Spleen (tissue), 11 donors: Measurements from ENCODE around the gene NT5E. TPM values are rescaled to one million over a fixed set of nuclear protein-coding genes. Genes with fewer than 3 reads are reported as not detected.

Experiments used
- DNase-seq: peaks from one replicate; pipeline ENCODE4 v3.0.0-alpha.2; 2020
- H3K27ac ChIP-seq, 8 donors: fragments of 200-600 bp; sonication (generic) in 7 of 8; 1 replicate in 4 of 8; 2 replicates in 4 of 8; pipeline versions ENCODE4 v1.5.0 to v1.8.0; 2016 to 2021; ENCODE audit warnings: inconsistent platforms in 4 of 8, mild to moderate bottlenecking in 4 of 8, moderate library complexity in 1 of 8
- H3K27me3 ChIP-seq, 7 donors: fragments of 200-600 bp; sonication (generic) in 6 of 7; replicated peaks in 1 of 7; 1 replicate in 4 of 7; 2 replicates in 3 of 7; pipeline versions ENCODE4 v1.5.0 to v1.8.0; 2016 to 2021; ENCODE audit warnings: inconsistent platforms in 3 of 7, mild to moderate bottlenecking in 1 of 7
- H3K36me3 ChIP-seq, 6 donors: fragments of 200-600 bp; sonication (generic) in 5 of 6; 1 replicate in 4 of 6; 2 replicates in 2 of 6; pipeline versions ENCODE4 v1.5.0 to v1.8.0; 2016 to 2021; ENCODE audit warnings: inconsistent platforms in 2 of 6
- H3K4me1 ChIP-seq, 6 donors: fragments of 200-600 bp; sonication (generic) in 5 of 6; 1 replicate in 3 of 6; 2 replicates in 3 of 6; pipeline versions ENCODE4 v1.5.0 to v1.8.0; 2016 to 2021; ENCODE audit warnings: inconsistent platforms in 3 of 6
- H3K4me3 ChIP-seq, 8 donors: fragments of 200-600 bp; sonication (generic) in 7 of 8; 1 replicate in 4 of 8; 2 replicates in 4 of 8; pipeline versions ENCODE4 v1.5.0 to v1.8.0; 2016 to 2021; ENCODE audit warnings: inconsistent platforms in 4 of 8, mild to moderate bottlenecking in 4 of 8, moderate library complexity in 2 of 8
- H3K9me3 ChIP-seq, 8 donors: fragments of 200-600 bp; sonication (generic) in 7 of 8; 1 replicate in 4 of 8; 2 replicates in 4 of 8; pipeline versions ENCODE4 v1.5.0 to v1.8.0; 2016 to 2021; ENCODE audit warnings: inconsistent platforms in 4 of 8
- POLR2A ChIP-seq, 3 donors: fragments of 450-650 bp; IDR thresholded peaks; one replicate each; pipeline ENCODE4 v1.5.1; 2017; ENCODE audit warnings: antibody characterized with exemption in 3 of 3, mild to moderate bottlenecking in 1 of 3
- POLR2AphosphoS5 ChIP-seq, 3 donors: sonication (generic); formaldehyde crosslinking; IDR thresholded peaks; one replicate each; pipeline ENCODE4 v1.5.1; 2017; ENCODE audit warnings: antibody characterized with exemption in 3 of 3
- whole genome bisulfite sequencing, 5 donors: extraction: QIAGEN DNeasy Blood & Tissue Kit in 3 of 5; methylation state at CpG; one replicate each; pipeline versions ENCODE4 v1.1.5 to v1.1.7; 2013 to 2018; 5-methylcytosine and 5-hydroxymethylcytosine counted together
- intact Hi-C: fragments of 100-400 bp; cut with DNase I; formaldehyde crosslinking; loops from one replicate; pipeline ENCODE4 v1.15.0; 2023; ENCODE audit warnings: low total_unique reads
- polyA plus RNA-seq, 3 donors: library from polyadenylated mRNA; stranded (reverse); fragments of 200-250 nt; gene quantifications; one replicate each; pipeline ENCODE4 v1.2.1, GENCODE V29; 2013
- total RNA-seq, 7 donors: library from RNA; depleted of rRNA in 3 of 7; stranded (reverse); fragments of >200 nt in 3 of 7; fragmentation: NEBNext Ultra II Directional in 4 of 7; extraction: Animal tissue kit (Norgen Biotek cat#: 25700) in 4 of 7; gene quantifications; one replicate each; pipeline versions ENCODE4 v1.1.0 to v1.2.1, GENCODE V29; 2016 to 2021
- TF ChIP-seq, protein P1 (sequence below), 11 experiments: fragments of 200-600 bp in 7 of 11; fragments of 450-650 bp in 4 of 11; sonication (generic) in 4 of 11; IDR thresholded peaks in 8 of 11; conservative IDR thresholded peaks in 3 of 11; 1 replicate in 7 of 11; 2 replicates in 4 of 11; pipeline versions ENCODE4 v1.4.0 to v1.8.0; 2016 to 2021; ENCODE audit warnings: antibody characterized with exemption in 11 of 11, inconsistent platforms in 4 of 11, mild to moderate bottlenecking in 1 of 11
- donor health status: healthy with polysubstance abuse.
- donor health status: DM: no; HTN: no; CAD: no; lungs with moderate emphysema.
- donor health status: DM: no; HTN: no; CAD: no.
- donor health status: Bipolar disorder and iron deficiency.
- donor health status: healthy.
- donor health status: DM: no; HTN: no; CAD: no.
- donor health status: DM: yes; HTN: yes; CAD: no.

The NT5E gene
- total and polyA plus RNA-seq, 10 donors = 8.4 to 32.2 (median 19.1) TPM

DNA sequence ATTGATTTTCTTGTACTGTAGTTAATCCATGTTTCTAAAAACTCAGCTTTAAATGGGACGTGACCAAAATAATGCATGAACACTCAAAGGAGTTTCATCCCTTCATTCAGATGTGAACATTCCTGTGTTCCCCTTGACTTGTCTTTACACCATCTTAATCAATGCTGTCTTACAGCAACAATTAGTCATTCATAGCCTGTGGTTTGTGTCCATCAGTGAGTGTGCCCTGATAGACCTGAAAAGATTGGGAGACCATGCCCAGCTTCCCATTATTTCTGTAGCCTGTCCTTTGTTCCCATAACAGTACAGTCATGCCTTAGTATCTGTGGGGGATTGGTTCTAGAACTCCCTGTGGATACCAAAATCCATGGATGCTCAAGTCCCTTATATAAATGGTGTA is 23.9 kb downstream of the NT5E start:
- H3K27ac ChIP-seq = no peak overlapping the region
- H3K9me3 ChIP-seq = peaks cover 0 to 13% (median 0%) of the 10 kb centered on the region in 8 donors
- intact Hi-C loops = no loop called here
- no peaks in the 10 kb centered on the region for H3K4me1 ChIP-seq
- TF ChIP-seq POLR2A (IDR thresholded peaks at IDR 0.05) = no peak
- H3K27me3 ChIP-seq = no peaks in the 10 kb centered on the region
- H3K4me3 ChIP-seq = no peak overlapping the region
- 88 to 100% (median 89%) methylated on average over 1 of the region's 1 CpG for WGBS, 5 donors
- H3K36me3 ChIP-seq = no peaks in the 10 kb centered on the region
- DNase-seq = no peak

GRCh38 chr6:85476532-85476931 is 26.6 kb downstream of the NT5E start:
- DNase-seq = no peak
- Histone ChIP-seq H3K27ac (no peak overlapping the region), H3K4me1 (no peaks in the 10 kb centered on the region), H3K27me3 (no peaks in the 10 kb centered on the region), H3K36me3 (no peaks in the 10 kb centered on the region), H3K4me3 (no peak overlapping the region), H3K9me3 (peaks cover 0 to 13% (median 0%) of the 10 kb centered on the region in 8 donors)
- TF ChIP-seq POLR2A (IDR thresholded peaks at IDR 0.05) (no peak), POLR2AphosphoS5 (IDR thresholded peaks at IDR 0.05) (no peak)
- TF ChIP-seq, protein P1, sequence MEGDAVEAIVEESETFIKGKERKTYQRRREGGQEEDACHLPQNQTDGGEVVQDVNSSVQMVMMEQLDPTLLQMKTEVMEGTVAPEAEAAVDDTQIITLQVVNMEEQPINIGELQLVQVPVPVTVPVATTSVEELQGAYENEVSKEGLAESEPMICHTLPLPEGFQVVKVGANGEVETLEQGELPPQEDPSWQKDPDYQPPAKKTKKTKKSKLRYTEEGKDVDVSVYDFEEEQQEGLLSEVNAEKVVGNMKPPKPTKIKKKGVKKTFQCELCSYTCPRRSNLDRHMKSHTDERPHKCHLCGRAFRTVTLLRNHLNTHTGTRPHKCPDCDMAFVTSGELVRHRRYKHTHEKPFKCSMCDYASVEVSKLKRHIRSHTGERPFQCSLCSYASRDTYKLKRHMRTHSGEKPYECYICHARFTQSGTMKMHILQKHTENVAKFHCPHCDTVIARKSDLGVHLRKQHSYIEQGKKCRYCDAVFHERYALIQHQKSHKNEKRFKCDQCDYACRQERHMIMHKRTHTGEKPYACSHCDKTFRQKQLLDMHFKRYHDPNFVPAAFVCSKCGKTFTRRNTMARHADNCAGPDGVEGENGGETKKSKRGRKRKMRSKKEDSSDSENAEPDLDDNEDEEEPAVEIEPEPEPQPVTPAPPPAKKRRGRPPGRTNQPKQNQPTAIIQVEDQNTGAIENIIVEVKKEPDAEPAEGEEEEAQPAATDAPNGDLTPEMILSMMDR (IDR thresholded peaks at IDR 0.05 in 8 of 11, conservative IDR thresholded peaks at IDR 0.05 in 3 of 11) = no peak
- intact Hi-C loops = no loop called here
- 86 to 96% (median 90%) methylated on average over 4 of the region's 4 CpGs for WGBS, 5 donors

- H3K9me3 ChIP-seq = peaks cover 0 to 13% (median 0%) of the 10 kb centered on the region in 8 donors
- 91 to 100% (median 95%) methylated on average over 1 of the region's 1 CpG for WGBS, 5 donors
- H3K27ac ChIP-seq = no peak overlapping the region
- no peaks in the 10 kb centered on the region for H3K27me3 ChIP-seq
- peaks cover 0 to 12% (median 5%) of the 10 kb centered on the region in 6 donors for H3K4me1 ChIP-seq
- H3K4me3 ChIP-seq = no peak overlapping the region
- no peaks in the 10 kb centered on the region for H3K36me3 ChIP-seq
- intact Hi-C loops = no loop called here
- DNase-seq = no peak
- TF ChIP-seq POLR2AphosphoS5 (IDR thresholded peaks at IDR 0.05) (no peak), POLR2A (IDR thresholded peaks at IDR 0.05) (no peak)
- TF ChIP-seq, protein P1 (IDR thresholded peaks at IDR 0.05 in 8 of 11, conservative IDR thresholded peaks at IDR 0.05 in 3 of 11) = no peak
Measured at GRCh38 chr6:85479208-85479607, 29.3 kb downstream of the NT5E start.

GRCh38 chr6:85482206-85482904 is 32.5 kb downstream of the NT5E start:
- peaks cover 0 to 12% (median 5%) of the 10 kb centered on the region in 6 donors for H3K4me1 ChIP-seq
- H3K27me3 ChIP-seq = no peaks in the 10 kb centered on the region
- no peak for DNase-seq
- H3K36me3 ChIP-seq = peaks cover 0 to 3% (median 0%) of the 10 kb centered on the region in 6 donors
- no peak overlapping the region for H3K4me3 ChIP-seq
- WGBS, 5 donors = 73 to 83% (median 82%) methylated on average over 8 of the region's 8 CpGs
- H3K9me3 ChIP-seq = no peaks in the 10 kb centered on the region
- intact Hi-C loops = loop anchor here (5.0 kb wide), 1 partner anchor 125 kb away; no protein-coding TSS in a partner anchor
- H3K27ac ChIP-seq = no peak overlapping the region
- TF ChIP-seq, protein P1 (IDR thresholded peaks at IDR 0.05 in 8 of 11, conservative IDR thresholded peaks at IDR 0.05 in 3 of 11) = no peak
- TF ChIP-seq POLR2A (IDR thresholded peaks at IDR 0.05) (no peak), POLR2AphosphoS5 (IDR thresholded peaks at IDR 0.05) (no peak)
